NCI-H2196 (cell line): ENCODE results near the gene PRICKLE4.
"Not testable (repeated sequence)": the region's sequence is repeated elsewhere in the genome, so short reads cannot be mapped to it uniquely, and the experiment has no call there.

Experiments
- DNase-seq: peaks from one replicate; lab custom pipeline; 2025; ENCODE audit not compliant: unreplicated experiment; lab: John Stamatoyannopoulos, UW

Gene PRICKLE4

GRCh38 chr6:41744236-41744787 is 36.3 kb upstream of the PRICKLE4 start:
- no peak for DNase-seq

GRCh38 chr6:41746107-41746506 is 34.5 kb upstream of the PRICKLE4 start:
- DNase-seq: no peak

GRCh38 chr6:41747256-41748101 is 33.1 kb upstream of the PRICKLE4 start, which contains the start of gene PGC:
PGC (minus strand) TSS chr6:41747397; CDS start chr6:41747334, 63 bp downstream.
- DNase-seq: no peak

GRCh38 chr6:41748102-41748477 is 32.5 kb upstream of the PRICKLE4 start:
- no peak for DNase-seq

GRCh38 chr6:41748542-41748941 is 32.0 kb upstream of the PRICKLE4 start:
- peak; percentile 20 for DNase-seq

GRCh38 chr6:41750374-41750773 is 30.2 kb upstream of the PRICKLE4 start:
- DNase-seq: no peak

- no peak for DNase-seq
These were observed 24.7 kb upstream of the PRICKLE4 start for GRCh38 chr6:41755895-41756294.

GRCh38 chr6:41756354-41756753 is 24.2 kb upstream of the PRICKLE4 start:
- no peak for DNase-seq

GRCh38 chr6:41757271-41757670 is 23.3 kb upstream of the PRICKLE4 start:
- DNase-seq: no peak

- no peak for DNase-seq
These were observed 22.5 kb upstream of the PRICKLE4 start for GRCh38 chr6:41757931-41758640.

GRCh38 chr6:41758641-41759035 is 21.9 kb upstream of the PRICKLE4 start:
- no peak for DNase-seq

- no peak for DNase-seq
These were observed 21.3 kb upstream of the PRICKLE4 start for GRCh38 chr6:41759106-41759904.

GRCh38 chr6:41759905-41760579 is 20.5 kb upstream of the PRICKLE4 start:
- DNase-seq: no peak

- DNase-seq: no peak
These were observed 17.1 kb upstream of the PRICKLE4 start for GRCh38 chr6:41763470-41763869.

- not testable (repeated sequence) for DNase-seq
These were observed 14.4 kb upstream of the PRICKLE4 start for GRCh38 chr6:41766043-41766664.

GRCh38 chr6:41767112-41767833 is 13.3 kb upstream of the PRICKLE4 start:
- DNase-seq: peak; percentile 40

- DNase-seq: peak; percentile 55
These were observed 11.9 kb upstream of the PRICKLE4 start for GRCh38 chr6:41768545-41769308.

GRCh38 chr6:41769376-41769775 is 11.2 kb upstream of the PRICKLE4 start:
- DNase-seq: no peak
